OCI-LY7 (cell line): ENCODE results near the gene TTLL6. TPM values are rescaled to one million over a fixed set of nuclear protein-coding genes. Genes with fewer than 3 reads are reported as not detected.

Experiments used
- BruUV-seq: library from RNA; stranded (reverse); fragments of 400-500 nt; replicated peaks from 2 replicates; lab custom pipeline; 2021; lab: Mats Ljungman, UMichigan
- CTCF ChIA-PET: fragments of 300-600 bp; sonication (Branson Sonifier 250); formaldehyde crosslinking; loops from one replicate; lab custom pipeline; 2022; ENCODE audit warnings: antibody characterized with exemption; ENCODE audit not compliant: unreplicated experiment; lab: Charles Lee
- POLR2A ChIA-PET: fragments of 300-600 bp; sonication (Branson Sonifier 250); formaldehyde crosslinking; loops from one replicate; lab custom pipeline; 2022; ENCODE audit warnings: antibody characterized with exemption; lab: Charles Lee
- DNase-seq: peaks from one replicate; pipeline ENCODE4 v3.0.0-alpha.2; 2015; ENCODE audit warnings: low spot score
- H2AFZ ChIP-seq: fragments of 200-600 bp; sonication (generic), shearing (Covaris generic); 2 replicates; pipeline ENCODE4 v1.6.1; 2014; ENCODE audit warnings: mild to moderate bottlenecking, antibody characterized with exemption, low read length, moderate library complexity
- H3K27ac ChIP-seq: fragments of 200-600 bp; sonication (generic); 2 replicates; pipeline ENCODE4 v1.5.1; 2014; ENCODE audit warnings: mixed run types, low read depth, mild to moderate bottlenecking, moderate library complexity, low read length, inconsistent platforms; ENCODE audit not compliant: poor library complexity, severe bottlenecking
- H3K36me3 ChIP-seq: fragments of 200-600 bp; sonication (generic); 2 replicates; pipeline ENCODE4 v1.6.1; 2014; ENCODE audit warnings: mild to moderate bottlenecking, antibody characterized with exemption, low read length, moderate library complexity, mixed read lengths; ENCODE audit not compliant: insufficient read depth
- H3K4me1 ChIP-seq: fragments of 200-600 bp; sonication (generic); 2 replicates; pipeline ENCODE4 v1.5.1; 2014; ENCODE audit warnings: mild to moderate bottlenecking, low read length; ENCODE audit not compliant: insufficient read depth, poor library complexity, severe bottlenecking
- H3K4me2 ChIP-seq: fragments of 200-600 bp; sonication (generic); 2 replicates; pipeline ENCODE4 v1.6.1; 2014; ENCODE audit warnings: mild to moderate bottlenecking, low read length
- H3K4me3 ChIP-seq: fragments of 200-600 bp; sonication (generic); 2 replicates; pipeline ENCODE4 v1.5.1; 2014; ENCODE audit warnings: mild to moderate bottlenecking, low read depth, low read length; ENCODE audit not compliant: poor library complexity, severe bottlenecking
- H3K79me2 ChIP-seq: fragments of 200-600 bp; sonication (generic); 2 replicates; pipeline ENCODE4 v1.6.1; 2016; ENCODE audit warnings: low read depth, mild to moderate bottlenecking, low read length, moderate library complexity, mixed read lengths; ENCODE audit not compliant: insufficient read depth
- H3K9me2 ChIP-seq: fragments of 200-600 bp; sonication (generic); 2 replicates; pipeline ENCODE4 v1.6.1; 2016; ENCODE audit warnings: mild to moderate bottlenecking, low read length, mixed read lengths; ENCODE audit not compliant: insufficient read depth
- H3K9me3 ChIP-seq: fragments of 200-600 bp; sonication (generic); 2 replicates; pipeline ENCODE4 v1.6.1; 2014; ENCODE audit warnings: mild to moderate bottlenecking, mixed run types, low read length, mixed read lengths
- H4K20me1 ChIP-seq: fragments of 200-600 bp; sonication (generic); 2 replicates; pipeline ENCODE4 v1.6.1; 2014; ENCODE audit warnings: mild to moderate bottlenecking, antibody characterized with exemption, low read length, moderate library complexity, mixed read lengths; ENCODE audit not compliant: insufficient read depth
- EZH2phosphoT487 ChIP-seq: fragments of 200-600 bp; sonication (generic); IDR thresholded peaks from 2 replicates; pipeline ENCODE4 v1.6.1; 2018; ENCODE audit warnings: low read depth, borderline replicate concordance, mild to moderate bottlenecking, mixed run types, antibody characterized with exemption, low read length, moderate library complexity, mixed read lengths
- intact Hi-C: fragments of 100-400 bp; cut with micrococcal nuclease; formaldehyde crosslinking; loops from one replicate; pipeline ENCODE4 v1.10.0; 2022; ENCODE audit not compliant: unreplicated experiment
- total RNA-seq, 2 experiments: library from RNA; depleted of rRNA in 1 of 2; stranded (reverse); fragments of >200 nt in 1 of 2; shearing (Covaris generic) in 1 of 2; gene quantifications; 2 replicates each; pipeline ENCODE4 v1.2.3, GENCODE V29; 2014 to 2022
- TF ChIP-seq, protein P1 (sequence below): fragments of 200-600 bp; sonication (generic); conservative IDR thresholded peaks from 2 replicates; pipeline ENCODE4 v1.5.1; 2014; ENCODE audit warnings: mild to moderate bottlenecking, antibody characterized with exemption, low read length, moderate library complexity, mixed read lengths

Gene TTLL6
- total RNA-seq, 2 experiments from 2014 or later, result not detected

DNA sequence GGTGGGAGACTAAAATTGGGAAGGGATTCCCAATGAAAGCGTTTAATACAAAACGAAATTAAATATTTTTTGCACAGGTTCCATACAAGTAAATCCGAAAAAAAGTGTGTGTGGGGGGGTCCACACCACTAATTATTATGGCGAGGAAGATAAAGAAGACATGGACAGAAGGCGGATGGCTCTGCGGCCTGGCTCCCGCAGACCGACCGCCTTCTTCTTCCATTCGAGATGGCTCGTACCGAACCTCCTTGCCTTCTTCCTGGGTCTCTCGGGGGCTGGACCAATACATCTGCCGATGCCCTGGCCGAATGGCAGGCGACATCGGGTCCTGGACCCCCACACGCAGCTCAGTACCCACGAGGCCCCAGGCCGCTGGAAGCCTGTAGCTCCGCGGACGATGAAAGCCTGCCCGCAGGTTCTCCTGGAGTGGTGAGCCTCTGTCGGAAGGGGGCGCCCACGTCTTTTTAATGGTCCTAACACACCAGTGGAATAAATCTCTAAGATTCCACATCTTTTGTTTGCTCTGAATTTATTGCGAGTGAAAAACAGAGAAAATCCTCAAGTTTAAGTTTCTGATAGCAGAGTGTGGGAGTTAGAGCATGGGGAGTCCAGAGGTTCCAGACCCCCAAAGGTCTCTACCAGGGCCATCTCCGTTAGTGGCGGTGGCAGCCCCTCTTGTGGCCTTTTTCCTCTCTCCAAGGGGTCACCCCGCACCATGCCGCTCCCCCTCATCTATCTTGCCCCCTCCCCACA, 92.6 kb downstream of the TTLL6 start:
- Histone ChIP-seq H3K9me3 (no peaks in the 10 kb centered on the region), H3K27ac (no peak overlapping the region), H3K4me1 (no peaks in the 10 kb centered on the region), H3K4me2 (no peak overlapping the region), H3K9me2 (no peaks in the 10 kb centered on the region), H3K36me3 (no peaks in the 10 kb centered on the region), H4K20me1 (no peaks in the 10 kb centered on the region), H3K4me3 (no peak overlapping the region), H2AFZ (no peak overlapping the region), H3K79me2 (no peaks in the 10 kb centered on the region)
- no TSS peak for BruUV-seq
- intact Hi-C loops, result loop anchor here (2.0 to 10.0 kb wide), 2 partner anchors 80 to 154 kb away; no protein-coding TSS in a partner anchor
- ChIA-PET POLR2A (no interaction called here), CTCF (interaction anchor here (0.6 to 0.9 kb wide), 2 partner anchors 158 to 350 kb away, joined by 3 to 6 read pairs; no protein-coding TSS in a partner anchor)
- TF ChIP-seq, protein P1, sequence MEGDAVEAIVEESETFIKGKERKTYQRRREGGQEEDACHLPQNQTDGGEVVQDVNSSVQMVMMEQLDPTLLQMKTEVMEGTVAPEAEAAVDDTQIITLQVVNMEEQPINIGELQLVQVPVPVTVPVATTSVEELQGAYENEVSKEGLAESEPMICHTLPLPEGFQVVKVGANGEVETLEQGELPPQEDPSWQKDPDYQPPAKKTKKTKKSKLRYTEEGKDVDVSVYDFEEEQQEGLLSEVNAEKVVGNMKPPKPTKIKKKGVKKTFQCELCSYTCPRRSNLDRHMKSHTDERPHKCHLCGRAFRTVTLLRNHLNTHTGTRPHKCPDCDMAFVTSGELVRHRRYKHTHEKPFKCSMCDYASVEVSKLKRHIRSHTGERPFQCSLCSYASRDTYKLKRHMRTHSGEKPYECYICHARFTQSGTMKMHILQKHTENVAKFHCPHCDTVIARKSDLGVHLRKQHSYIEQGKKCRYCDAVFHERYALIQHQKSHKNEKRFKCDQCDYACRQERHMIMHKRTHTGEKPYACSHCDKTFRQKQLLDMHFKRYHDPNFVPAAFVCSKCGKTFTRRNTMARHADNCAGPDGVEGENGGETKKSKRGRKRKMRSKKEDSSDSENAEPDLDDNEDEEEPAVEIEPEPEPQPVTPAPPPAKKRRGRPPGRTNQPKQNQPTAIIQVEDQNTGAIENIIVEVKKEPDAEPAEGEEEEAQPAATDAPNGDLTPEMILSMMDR, result peak; percentile 81
- TF ChIP-seq EZH2phosphoT487, result no peak
- DNase-seq, result peak; percentile 58

DNA sequence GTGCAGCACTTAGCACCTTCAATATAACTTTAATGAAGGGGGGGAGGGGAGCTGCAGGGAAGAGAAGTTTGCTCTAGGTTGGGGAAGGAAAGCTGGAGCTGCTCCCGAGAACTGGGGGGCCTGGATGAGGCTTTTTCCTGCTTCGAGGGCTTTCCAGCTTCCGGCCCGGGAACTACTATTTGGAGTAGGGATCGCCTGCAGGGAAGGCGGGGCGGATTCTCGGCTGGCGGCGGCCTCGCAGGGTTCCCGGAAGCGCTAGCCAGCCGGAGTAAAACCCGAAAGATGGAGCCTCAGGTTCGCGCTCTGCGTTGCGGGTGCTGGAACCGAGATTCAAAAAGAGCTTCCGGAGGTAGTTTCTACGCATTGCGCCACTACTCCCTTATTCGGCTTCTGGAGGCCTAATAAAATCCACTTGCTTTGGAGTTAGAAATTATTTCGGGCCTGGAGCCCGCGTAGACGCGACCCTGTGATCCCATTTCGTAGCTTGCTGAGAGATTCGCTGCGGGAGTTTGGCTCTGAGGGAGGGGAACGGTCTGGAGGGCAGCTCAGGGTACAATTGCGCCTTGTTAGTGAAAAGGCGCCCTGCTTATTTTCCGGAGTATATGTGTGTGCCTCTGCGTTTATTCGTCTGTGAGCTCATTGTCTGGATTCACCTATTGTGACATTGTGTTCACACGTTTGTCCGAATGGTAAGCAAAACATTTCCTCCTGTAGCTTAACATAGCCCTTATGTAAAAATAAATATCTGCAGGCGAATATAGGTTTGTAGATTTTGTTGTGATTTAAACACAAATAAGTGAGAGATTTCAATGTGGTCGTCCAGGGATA, 93.4 kb downstream of the TTLL6 start:
- CTCF ChIA-PET, result interaction anchor here (0.9 kb wide), 1 partner anchor 349 kb away, joined by 3 read pairs; no protein-coding TSS in a partner anchor
- Histone ChIP-seq H3K4me1 (no peaks in the 10 kb centered on the region), H3K9me2 (no peaks in the 10 kb centered on the region), H3K36me3 (no peaks in the 10 kb centered on the region), H3K4me2 (no peak overlapping the region), H3K79me2 (no peaks in the 10 kb centered on the region), H3K4me3 (no peak overlapping the region), H3K9me3 (no peaks in the 10 kb centered on the region), H2AFZ (no peak overlapping the region), H4K20me1 (no peaks in the 10 kb centered on the region), H3K27ac (no peak overlapping the region)
- POLR2A ChIA-PET, result no interaction called here
- intact Hi-C loops, result loop anchor here (2.0 to 10.0 kb wide), 2 partner anchors 81 to 155 kb away; no protein-coding TSS in a partner anchor
- TF ChIP-seq, protein P1, result no peak
- no TSS peak for BruUV-seq
- no peak for DNase-seq
